Ascending aorta (tissue), 2 donors: ENCODE data around the gene HOXC4. TPM values are rescaled to one million over a fixed set of nuclear protein-coding genes. Genes with fewer than 3 reads are reported as not detected.

ENCODE experiments used
- DNase-seq, 2 donors: peaks; one replicate each; pipeline ENCODE4 v3.0.0-alpha.2; 2019; ENCODE audit warnings: low spot score in 2 of 2
- H3K27ac ChIP-seq, 2 donors: fragments of 200-600 bp; sonication (generic); one replicate each; pipeline ENCODE4 v1.5.1; 2016 to 2017; ENCODE audit warnings: mild to moderate bottlenecking in 1 of 2
- H3K27me3 ChIP-seq: fragments of 200-600 bp; sonication (generic); one replicate; pipeline ENCODE4 v1.5.1; 2017
- H3K36me3 ChIP-seq, 2 donors: fragments of 200-600 bp; sonication (generic); one replicate each; pipeline ENCODE4 v1.5.1; 2016
- H3K4me1 ChIP-seq, 2 donors: fragments of 200-600 bp; sonication (generic); one replicate each; pipeline ENCODE4 v1.5.1; 2016 to 2017; ENCODE audit warnings: mild to moderate bottlenecking in 1 of 2
- H3K4me3 ChIP-seq, 2 donors: fragments of 200-600 bp; sonication (generic); one replicate each; pipeline ENCODE4 v1.5.1; 2016 to 2017; ENCODE audit warnings: mild to moderate bottlenecking in 1 of 2
- H3K9me3 ChIP-seq, 2 donors: fragments of 200-600 bp; sonication (generic); one replicate each; pipeline ENCODE4 v1.5.1; 2016
- CTCF ChIP-seq, 3 experiments: fragments of 200-600 bp in 2 of 3; fragments of 450-650 bp in 1 of 3; sonication (generic) in 2 of 3; IDR thresholded peaks; one replicate each; pipeline ENCODE4 v1.5.1; 2016 to 2019; ENCODE audit warnings: antibody characterized with exemption in 3 of 3, mild to moderate bottlenecking in 1 of 3, moderate library complexity in 1 of 3
- intact Hi-C: fragments of 100-400 bp; cut with DNase I; formaldehyde crosslinking; loops from one replicate; pipeline ENCODE4 v1.15.1; 2023
- total RNA-seq: library from RNA; depleted of rRNA; stranded (reverse); fragments of >200 nt; gene quantifications from one replicate; pipeline ENCODE4 v1.1.0, GENCODE V29; 2016

HOXC4 gene
- total RNA-seq, 1 donor from 2014 or later: 0.32 TPM

- H3K4me1 ChIP-seq: peaks cover 0 to 10% of the 10 kb centered on the region in 2 donors
- intact Hi-C loops: no loop called here
- H3K36me3 ChIP-seq: no peaks in the 10 kb centered on the region
- H3K4me3 ChIP-seq: peak overlapping the region in 1 of 2 donors; percentile 80
- no peak for DNase-seq
- TF ChIP-seq CTCF (IDR thresholded peaks at IDR 0.05): no peak
- H3K9me3 ChIP-seq: no peaks in the 10 kb centered on the region
- no peaks in the 10 kb centered on the region for H3K27me3 ChIP-seq
- H3K27ac ChIP-seq: no peak overlapping the region
These were observed 1.7 kb upstream of the HOXC4 start for GRCh38 chr12:54051874-54052437.

GRCh38 chr12:54052438-54053002, 1.1 kb upstream of the HOXC4 start:
- Histone ChIP-seq H3K9me3 (no peaks in the 10 kb centered on the region), H3K4me3 (peak overlapping the region; percentile 53 to 80), H3K27me3 (no peaks in the 10 kb centered on the region), H3K4me1 (peaks cover 0 to 10% of the 10 kb centered on the region in 2 donors), H3K36me3 (no peaks in the 10 kb centered on the region), H3K27ac (peak overlapping the region in 1 of 2 donors; percentile 66)
- no peak for DNase-seq
- no peak for TF ChIP-seq CTCF (IDR thresholded peaks at IDR 0.05)
- intact Hi-C loops: no loop called here

- Histone ChIP-seq H3K36me3 (no peaks in the 10 kb centered on the region), H3K9me3 (no peaks in the 10 kb centered on the region), H3K4me1 (peaks cover 0 to 10% of the 10 kb centered on the region in 2 donors), H3K27me3 (no peaks in the 10 kb centered on the region), H3K27ac (peak overlapping the region; percentile 39 to 66), H3K4me3 (peak overlapping the region; percentile 53 to 80)
- no peak for TF ChIP-seq CTCF (IDR thresholded peaks at IDR 0.05)
- intact Hi-C loops: no loop called here
- no peak for DNase-seq
These were observed 458 bp upstream of the HOXC4 start for GRCh38 chr12:54053003-54053750.

GRCh38 chr12:54054742-54055194, 1.1 kb downstream of the HOXC4 start:
- DNase-seq: no peak
- H3K27ac ChIP-seq: no peak overlapping the region
- no peak for TF ChIP-seq CTCF (IDR thresholded peaks at IDR 0.05)
- H3K4me1 ChIP-seq: peaks cover 0 to 10% of the 10 kb centered on the region in 2 donors
- no peaks in the 10 kb centered on the region for H3K27me3 ChIP-seq
- intact Hi-C loops: no loop called here
- no peaks in the 10 kb centered on the region for H3K9me3 ChIP-seq
- H3K36me3 ChIP-seq: no peaks in the 10 kb centered on the region
- H3K4me3 ChIP-seq: peak overlapping the region; percentile 53 to 80

- TF ChIP-seq CTCF (IDR thresholded peaks at IDR 0.05): no peak
- H3K27me3 ChIP-seq: no peaks in the 10 kb centered on the region
- H3K4me1 ChIP-seq: peaks cover 0 to 10% of the 10 kb centered on the region in 2 donors
- H3K27ac ChIP-seq: no peak overlapping the region
- intact Hi-C loops: no loop called here
- no peaks in the 10 kb centered on the region for H3K36me3 ChIP-seq
- no peak for DNase-seq
- no peaks in the 10 kb centered on the region for H3K9me3 ChIP-seq
- peak overlapping the region in 1 of 2 donors; percentile 80 for H3K4me3 ChIP-seq
These were observed 1.9 kb downstream of the HOXC4 start for GRCh38 chr12:54055552-54055951.
